Measurements from ENCODE around the gene XRCC4.

GRCh38 chr5:83071286-83072051 is 5.9 kb upstream of the XRCC4 start:
- TF ChIP-seq CTCF (IDR thresholded peaks at IDR 0.05; ENCODE audit: insufficient read depth, low read depth, low read length) (no peak), EZH2 (IDR thresholded peaks at IDR 0.05; ENCODE audit: insufficient read depth, low read length) (no peak)

Data from astrocyte (in vitro differentiated cells and primary cell).